Uterus (tissue), 2 donors: ENCODE measurements around the gene TSPAN18.

Experiments
- POLR2A ChIP-seq, 2 donors: fragments of 450-650 bp; IDR thresholded peaks; one replicate each; pipeline ENCODE4 v1.6.1; 2016; ENCODE audit warnings: antibody characterized with exemption in 2 of 2, mild to moderate bottlenecking in 1 of 2, moderate library complexity in 1 of 2
- TF ChIP-seq, protein P1 (sequence below), 4 experiments: fragments of 200-600 bp in 2 of 4; fragments of 450-650 bp in 2 of 4; sonication (generic) in 2 of 4; IDR thresholded peaks; one replicate each; pipeline ENCODE4 v1.5.1; 2016 to 2019; ENCODE audit warnings: antibody characterized with exemption in 4 of 4, mild to moderate bottlenecking in 2 of 4, moderate library complexity in 1 of 4

DNA sequence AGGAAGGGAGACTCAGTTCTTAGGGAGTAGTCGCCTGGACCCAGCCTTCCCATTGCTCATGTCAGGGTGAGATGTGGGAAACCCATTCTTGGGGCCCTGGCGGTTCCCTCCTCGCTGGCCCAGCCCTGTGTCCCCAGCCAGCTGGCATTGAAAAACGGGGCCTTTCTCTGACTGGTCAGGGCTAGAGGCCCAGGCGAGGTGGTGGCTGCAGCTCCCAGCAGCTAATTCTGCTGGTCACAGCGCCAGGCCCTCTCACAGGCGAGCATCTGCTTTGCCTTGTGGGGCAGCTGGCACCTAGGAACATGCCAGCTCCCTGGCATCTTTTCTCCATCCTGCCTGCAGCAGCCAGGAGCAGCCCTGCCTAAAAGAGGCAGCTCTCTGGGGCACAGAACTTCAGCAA, 20.1 kb downstream of the TSPAN18 start:
- TF ChIP-seq, protein P1, sequence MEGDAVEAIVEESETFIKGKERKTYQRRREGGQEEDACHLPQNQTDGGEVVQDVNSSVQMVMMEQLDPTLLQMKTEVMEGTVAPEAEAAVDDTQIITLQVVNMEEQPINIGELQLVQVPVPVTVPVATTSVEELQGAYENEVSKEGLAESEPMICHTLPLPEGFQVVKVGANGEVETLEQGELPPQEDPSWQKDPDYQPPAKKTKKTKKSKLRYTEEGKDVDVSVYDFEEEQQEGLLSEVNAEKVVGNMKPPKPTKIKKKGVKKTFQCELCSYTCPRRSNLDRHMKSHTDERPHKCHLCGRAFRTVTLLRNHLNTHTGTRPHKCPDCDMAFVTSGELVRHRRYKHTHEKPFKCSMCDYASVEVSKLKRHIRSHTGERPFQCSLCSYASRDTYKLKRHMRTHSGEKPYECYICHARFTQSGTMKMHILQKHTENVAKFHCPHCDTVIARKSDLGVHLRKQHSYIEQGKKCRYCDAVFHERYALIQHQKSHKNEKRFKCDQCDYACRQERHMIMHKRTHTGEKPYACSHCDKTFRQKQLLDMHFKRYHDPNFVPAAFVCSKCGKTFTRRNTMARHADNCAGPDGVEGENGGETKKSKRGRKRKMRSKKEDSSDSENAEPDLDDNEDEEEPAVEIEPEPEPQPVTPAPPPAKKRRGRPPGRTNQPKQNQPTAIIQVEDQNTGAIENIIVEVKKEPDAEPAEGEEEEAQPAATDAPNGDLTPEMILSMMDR (IDR thresholded peaks at IDR 0.05): no peak
- no peak for TF ChIP-seq POLR2A (IDR thresholded peaks at IDR 0.05)
